Tibial nerve (tissue), 4 donors: ENCODE measurements around the gene FAM228A. TPM values are rescaled to one million over a fixed set of nuclear protein-coding genes. Genes with fewer than 3 reads are reported as not detected.
A peak's percentile ranks its signal among the peaks of the same experiment; 100 is the strongest.

Source experiments
- DNase-seq, 2 donors: peaks; one replicate each; pipeline ENCODE4 v3.0.0-alpha.2; 2019; ENCODE audit warnings: low spot score in 2 of 2
- H3K27ac ChIP-seq, 4 donors: fragments of 200-600 bp; sonication (generic) in 3 of 4; one replicate each; pipeline ENCODE4 v1.5.1; 2017 to 2019; ENCODE audit warnings: mild to moderate bottlenecking in 1 of 4
- H3K27me3 ChIP-seq, 2 donors: fragments of 200-600 bp; sonication (generic) in 1 of 2; one replicate each; pipeline versions ENCODE4 v1.5.1 to v1.6.0; 2017 to 2019
- H3K36me3 ChIP-seq, 3 donors: fragments of 200-600 bp; sonication (generic); one replicate each; pipeline ENCODE4 v1.5.1; 2018 to 2019
- H3K4me1 ChIP-seq, 4 donors: fragments of 200-600 bp; sonication (generic) in 3 of 4; one replicate each; pipeline ENCODE4 v1.5.1; 2017 to 2019
- H3K4me3 ChIP-seq, 4 donors: fragments of 200-600 bp; sonication (generic) in 3 of 4; one replicate each; pipeline ENCODE4 v1.5.1; 2017 to 2019; ENCODE audit warnings: mild to moderate bottlenecking in 1 of 4, moderate library complexity in 1 of 4
- H3K9me3 ChIP-seq, 4 donors: fragments of 200-600 bp; sonication (generic) in 3 of 4; one replicate each; pipeline ENCODE4 v1.5.1; 2017 to 2019
- EP300 ChIP-seq, 2 donors: sonication (generic); formaldehyde crosslinking; IDR thresholded peaks; one replicate each; pipeline ENCODE4 v1.6.1; 2017; ENCODE audit warnings: antibody characterized with exemption in 2 of 2, mild to moderate bottlenecking in 1 of 2
- POLR2A ChIP-seq, 2 donors: fragments of 450-650 bp; IDR thresholded peaks; one replicate each; pipeline ENCODE4 v1.6.1; 2017; ENCODE audit warnings: antibody characterized with exemption in 2 of 2, mild to moderate bottlenecking in 2 of 2, moderate library complexity in 2 of 2
- WGBS, 2 donors: methylation state at CpG; one replicate each; pipeline ENCODE4 v1.1.5; 2018; 5-methylcytosine and 5-hydroxymethylcytosine counted together
- total RNA-seq, 4 donors: library from RNA; depleted of rRNA; stranded (reverse); fragments of >200 nt; gene quantifications; one replicate each; pipeline ENCODE4 v1.1.0, GENCODE V29; 2016
- TF ChIP-seq, protein P1 (sequence below), 5 experiments: fragments of 200-600 bp in 3 of 5; fragments of 450-650 bp in 2 of 5; sonication (generic) in 3 of 5; IDR thresholded peaks; one replicate each; pipeline ENCODE4 v1.5.1; 2016 to 2019; ENCODE audit warnings: antibody characterized with exemption in 5 of 5, mild to moderate bottlenecking in 3 of 5, moderate library complexity in 2 of 5

The FAM228A gene
- total RNA-seq, 4 donors from 2014 or later = 0.90 to 5.0 (median 3.3) TPM

DNA sequence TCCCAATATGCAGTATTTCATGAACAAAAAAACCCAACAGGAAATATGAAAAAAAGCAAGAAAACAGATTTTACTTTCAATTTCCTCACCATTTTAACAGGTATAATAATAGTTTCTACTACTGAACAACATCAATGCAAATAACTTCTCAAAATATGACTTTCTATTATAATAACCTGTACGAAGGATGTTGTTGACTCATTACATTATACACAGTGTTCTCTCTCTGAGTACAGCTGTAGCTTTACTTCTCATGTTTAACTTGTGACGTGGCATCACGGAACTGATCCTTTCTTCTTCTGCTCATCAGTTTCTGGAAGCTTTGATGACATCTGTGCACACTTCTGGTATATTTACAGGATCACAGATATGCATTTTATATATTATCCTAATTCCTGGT, 40.0 kb downstream of the FAM228A start:
- Histone ChIP-seq H3K4me1 (no peaks in the 10 kb centered on the region), H3K9me3 (no peaks in the 10 kb centered on the region), H3K4me3 (no peak overlapping the region), H3K36me3 (peaks cover 0 to 90% (median 8%) of the 10 kb centered on the region in 3 donors), H3K27ac (no peak overlapping the region), H3K27me3 (no peaks in the 10 kb centered on the region)
- WGBS, 2 donors = 91 to 93% methylated on average over 3 of the region's 3 CpGs
- no peak for DNase-seq
- no peak for TF ChIP-seq POLR2A (IDR thresholded peaks at IDR 0.05)
- TF ChIP-seq EP300 (IDR thresholded peaks at IDR 0.05) = no peak
- TF ChIP-seq, protein P1, sequence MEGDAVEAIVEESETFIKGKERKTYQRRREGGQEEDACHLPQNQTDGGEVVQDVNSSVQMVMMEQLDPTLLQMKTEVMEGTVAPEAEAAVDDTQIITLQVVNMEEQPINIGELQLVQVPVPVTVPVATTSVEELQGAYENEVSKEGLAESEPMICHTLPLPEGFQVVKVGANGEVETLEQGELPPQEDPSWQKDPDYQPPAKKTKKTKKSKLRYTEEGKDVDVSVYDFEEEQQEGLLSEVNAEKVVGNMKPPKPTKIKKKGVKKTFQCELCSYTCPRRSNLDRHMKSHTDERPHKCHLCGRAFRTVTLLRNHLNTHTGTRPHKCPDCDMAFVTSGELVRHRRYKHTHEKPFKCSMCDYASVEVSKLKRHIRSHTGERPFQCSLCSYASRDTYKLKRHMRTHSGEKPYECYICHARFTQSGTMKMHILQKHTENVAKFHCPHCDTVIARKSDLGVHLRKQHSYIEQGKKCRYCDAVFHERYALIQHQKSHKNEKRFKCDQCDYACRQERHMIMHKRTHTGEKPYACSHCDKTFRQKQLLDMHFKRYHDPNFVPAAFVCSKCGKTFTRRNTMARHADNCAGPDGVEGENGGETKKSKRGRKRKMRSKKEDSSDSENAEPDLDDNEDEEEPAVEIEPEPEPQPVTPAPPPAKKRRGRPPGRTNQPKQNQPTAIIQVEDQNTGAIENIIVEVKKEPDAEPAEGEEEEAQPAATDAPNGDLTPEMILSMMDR (IDR thresholded peaks at IDR 0.05) = no peak

DNA sequence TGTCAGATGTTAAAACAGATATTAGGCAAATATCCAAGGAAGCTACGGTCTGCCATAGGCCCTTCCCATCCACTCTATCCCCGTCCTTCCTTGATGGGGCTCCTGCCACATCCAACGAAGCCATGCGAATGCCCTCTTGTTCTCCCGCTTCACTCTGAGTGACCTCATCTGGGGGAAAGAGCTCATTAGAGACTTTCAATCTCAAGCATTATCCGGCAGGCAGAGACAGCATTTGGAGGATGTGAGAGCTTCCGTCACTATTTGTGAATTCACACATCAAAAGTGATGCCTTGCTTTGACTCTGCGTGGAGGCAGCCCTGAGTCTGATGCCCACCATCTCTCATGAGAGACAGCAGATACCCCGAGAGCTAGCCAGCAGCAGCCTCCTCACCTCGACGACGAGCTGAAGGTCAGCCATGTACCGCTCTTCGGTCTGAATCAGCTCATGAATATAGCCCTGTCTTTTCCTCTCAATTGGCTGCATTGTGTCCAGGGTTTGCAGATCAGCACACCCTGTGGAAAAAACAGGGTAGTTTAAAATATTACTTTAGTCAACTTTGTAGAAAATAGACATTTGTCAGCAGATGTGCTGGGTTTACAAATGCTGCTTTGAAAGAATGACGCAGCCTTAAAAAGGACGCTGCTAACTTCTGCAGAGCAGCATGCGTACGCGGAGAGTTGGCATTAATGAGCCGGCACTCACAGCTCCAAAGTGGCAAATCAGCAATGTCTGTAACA, 45.9 kb downstream of the FAM228A start:
- no peak for DNase-seq
- WGBS, 2 donors = 54 to 65% methylated on average over 20 of the region's 20 CpGs
- Histone ChIP-seq H3K9me3 (no peaks in the 10 kb centered on the region), H3K4me1 (no peaks in the 10 kb centered on the region), H3K27me3 (no peaks in the 10 kb centered on the region), H3K27ac (peak overlapping the region in 2 of 4 donors; percentile 43 to 49), H3K4me3 (peak overlapping the region in 1 of 4 donors; percentile 10), H3K36me3 (peaks cover 0 to 54% (median 4%) of the 10 kb centered on the region in 3 donors)
- TF ChIP-seq POLR2A (IDR thresholded peaks at IDR 0.05) = no peak

DNA sequence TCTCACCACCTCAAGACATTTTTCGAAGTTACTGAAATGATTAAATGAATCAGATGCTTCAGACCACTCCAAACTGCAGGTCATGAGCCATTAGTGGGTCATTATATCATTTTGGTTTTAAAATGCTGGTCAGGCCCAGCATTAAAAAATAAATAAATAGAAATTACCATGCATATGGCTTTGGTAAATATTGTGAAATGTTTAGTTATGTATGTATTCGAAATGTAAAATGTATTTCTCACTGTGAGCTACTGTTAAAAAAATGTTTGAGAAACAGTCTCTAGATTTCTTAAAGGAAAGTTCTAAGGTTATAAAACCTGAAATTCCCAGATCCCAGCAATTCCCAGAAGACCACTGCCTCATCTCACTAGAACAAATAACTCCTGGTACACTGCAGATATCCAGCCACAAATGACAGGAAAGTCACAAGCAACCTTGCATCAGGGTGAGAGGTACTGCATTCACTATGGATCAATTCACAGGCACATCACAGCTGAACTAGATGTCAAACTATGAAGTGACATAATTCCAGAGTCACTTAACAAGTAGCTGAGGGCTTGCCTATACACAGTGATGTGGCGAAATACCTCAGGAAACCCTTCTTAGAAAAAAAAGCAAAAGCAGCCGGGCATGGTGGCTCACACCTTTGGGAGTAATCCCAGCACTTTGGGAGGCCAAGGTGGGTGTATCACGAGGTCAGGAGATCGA, 46.6 kb downstream of the FAM228A start:
- TF ChIP-seq POLR2A (IDR thresholded peaks at IDR 0.05) (no peak), EP300 (IDR thresholded peaks at IDR 0.05) (no peak)
- TF ChIP-seq, protein P1 (IDR thresholded peaks at IDR 0.05) = no peak
- H3K9me3 ChIP-seq = no peaks in the 10 kb centered on the region
- H3K27me3 ChIP-seq = no peaks in the 10 kb centered on the region
- H3K36me3 ChIP-seq = peaks cover 0 to 48% (median 4%) of the 10 kb centered on the region in 3 donors
- H3K4me3 ChIP-seq = peak overlapping the region in 1 of 4 donors; percentile 10
- no peak for DNase-seq
- H3K4me1 ChIP-seq = no peaks in the 10 kb centered on the region
- H3K27ac ChIP-seq = peak overlapping the region in 1 of 4 donors; percentile 49
- 84 to 88% methylated on average over 6 of the region's 6 CpGs for WGBS, 2 donors

DNA sequence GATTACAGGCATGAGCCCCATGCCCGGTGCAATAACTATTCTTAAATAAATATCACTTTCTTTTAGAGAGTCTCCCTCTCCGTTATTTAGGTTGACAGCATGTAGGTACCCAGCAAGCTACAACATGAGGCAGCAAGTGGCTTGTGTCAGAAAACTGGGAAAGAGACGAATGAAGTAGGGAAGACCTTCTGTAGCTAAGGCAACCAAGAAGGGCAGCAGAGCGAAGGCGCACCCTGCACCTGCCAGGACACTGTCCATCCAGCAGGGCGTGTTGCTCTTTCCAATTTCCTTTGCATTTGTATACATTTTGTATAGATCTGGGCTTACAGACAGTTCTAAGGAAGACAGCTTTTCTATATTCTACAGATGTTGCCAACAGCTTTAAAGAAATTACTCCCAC, 48.1 kb downstream of the FAM228A start:
- WGBS, 2 donors = 77 to 87% methylated on average over 6 of the region's 6 CpGs
- no peak for TF ChIP-seq POLR2A (IDR thresholded peaks at IDR 0.05)
- no peak for DNase-seq

DNA sequence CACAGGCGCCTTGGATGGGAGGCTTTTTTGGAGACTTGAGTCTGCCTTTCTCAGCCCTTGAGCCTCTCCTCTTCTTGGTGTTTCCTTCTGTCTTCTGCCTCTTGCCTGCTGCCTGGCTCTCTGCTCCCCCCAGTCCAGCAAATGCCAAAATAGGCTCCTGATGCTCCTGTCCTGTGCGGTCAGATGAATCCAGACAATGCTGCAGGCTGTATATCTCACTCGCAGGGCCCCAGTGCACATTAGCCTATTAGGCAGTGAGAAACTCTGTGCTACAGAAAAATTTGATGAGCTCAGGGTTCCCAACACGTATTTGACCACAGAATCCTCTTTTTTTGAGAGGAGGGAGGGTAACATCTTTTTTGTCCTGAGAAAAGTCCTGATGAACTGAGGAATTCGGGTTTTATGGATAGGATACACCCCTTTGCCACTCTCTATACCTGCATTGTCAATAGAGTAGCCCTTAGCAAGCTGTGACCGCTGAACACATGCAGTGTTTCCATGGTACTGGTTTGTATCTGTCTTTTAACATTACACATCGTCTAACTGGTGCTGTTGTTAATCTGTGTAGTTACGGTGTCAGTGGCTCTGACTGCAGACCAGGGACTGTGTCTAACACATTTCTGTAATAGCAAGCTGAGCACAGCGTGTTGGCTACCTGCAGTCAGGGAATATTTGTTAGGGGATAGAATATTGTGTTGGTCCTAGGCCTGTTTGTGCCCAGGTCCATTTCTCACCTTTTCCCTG, 50.8 kb downstream of the FAM228A start:
- TF ChIP-seq POLR2A (IDR thresholded peaks at IDR 0.05) = no peak
- TF ChIP-seq, protein P1 (IDR thresholded peaks at IDR 0.05) = no peak
- no peak for TF ChIP-seq EP300 (IDR thresholded peaks at IDR 0.05)
- H3K4me3 ChIP-seq = no peak overlapping the region
- 87 to 88% methylated on average over 9 of the region's 9 CpGs for WGBS, 2 donors

More for the DNA sequence above, 48.1 kb downstream of the FAM228A start:
- Histone ChIP-seq H3K36me3 (peaks cover 0 to 33% (median 4%) of the 10 kb centered on the region in 3 donors), H3K9me3 (no peaks in the 10 kb centered on the region), H3K27ac (no peak overlapping the region), H3K4me1 (no peaks in the 10 kb centered on the region), H3K27me3 (no peaks in the 10 kb centered on the region), H3K4me3 (no peak overlapping the region)

More for the DNA sequence above, 50.8 kb downstream of the FAM228A start:
- Histone ChIP-seq H3K4me1 (no peaks in the 10 kb centered on the region), H3K36me3 (peaks cover 0 to 11% (median 0%) of the 10 kb centered on the region in 3 donors), H3K27ac (no peak overlapping the region), H3K27me3 (no peaks in the 10 kb centered on the region), H3K9me3 (no peaks in the 10 kb centered on the region)
- no peak for DNase-seq
